ENCODE measurements around the gene HNRNPA2B1. TPM values are rescaled to one million over a fixed set of nuclear protein-coding genes. Genes with fewer than 3 reads are reported as not detected.
A peak's percentile ranks its signal among the peaks of the same experiment; 100 is the strongest.
"Not testable (repeated sequence)": the region's sequence is repeated elsewhere in the genome, so short reads cannot be mapped to it uniquely, and the experiment has no call there.

HNRNPA2B1 gene
- total RNA-seq, 1 donor from 2014 or later = 62.7 TPM

GRCh38 chr7:26153241-26153822 lies 47.2 kb downstream of the HNRNPA2B1 start:
- Histone ChIP-seq H3K4me3 (ENCODE audit: low read depth, low read length) (peak overlapping the region; percentile 45), H3K27me3 (ENCODE audit: control insufficient read depth, insufficient read depth, low read length) (no peaks in the 10 kb centered on the region), H3K36me3 (ENCODE audit: control insufficient read depth, insufficient read depth, low read length) (no peaks in the 10 kb centered on the region)
- no peak for DNase-seq (ENCODE audit: low read depth)
- no peak for FAIRE-seq
- TF ChIP-seq CTCF (IDR thresholded peaks at IDR 0.05; ENCODE audit: insufficient read depth, low read length, severe bottlenecking) = no peak

- peak overlapping the region; percentile 45 for H3K4me3 ChIP-seq (ENCODE audit: low read depth, low read length)
- H3K27me3 ChIP-seq (ENCODE audit: control insufficient read depth, insufficient read depth, low read length); FAIRE-seq; DNase-seq (ENCODE audit: low read depth); H3K36me3 ChIP-seq (ENCODE audit: control insufficient read depth, insufficient read depth, low read length): not testable (repeated sequence)
Observed at GRCh38 chr7:26152782-26153240, 47.7 kb downstream of the HNRNPA2B1 start.

GRCh38 chr7:26151953-26152781 lies 48.4 kb downstream of the HNRNPA2B1 start, which contains the start of gene NFE2L3:
Gene NFE2L3 (plus strand): TSS chr7:26152198. CDS start chr7:26152499, 301 bp downstream.
- no peaks in the 10 kb centered on the region for H3K36me3 ChIP-seq (ENCODE audit: control insufficient read depth, insufficient read depth, low read length)
- H3K27me3 ChIP-seq (ENCODE audit: control insufficient read depth, insufficient read depth, low read length) = no peaks in the 10 kb centered on the region
- TF ChIP-seq CTCF (IDR thresholded peaks at IDR 0.05; ENCODE audit: insufficient read depth, low read length, severe bottlenecking) = no peak
- FAIRE-seq (no peak), DNase-seq (ENCODE audit: low read depth) (peak; percentile 37)
- H3K4me3 ChIP-seq (ENCODE audit: low read depth, low read length) = peak within 1 kb of the TSS; percentile 45

- no peak for TF ChIP-seq CTCF (IDR thresholded peaks at IDR 0.05; ENCODE audit: insufficient read depth, low read length, severe bottlenecking)
- Histone ChIP-seq H3K27me3 (ENCODE audit: control insufficient read depth, insufficient read depth, low read length) (no peaks in the 10 kb centered on the region), H3K4me3 (ENCODE audit: low read depth, low read length) (peak overlapping the region; percentile 45), H3K36me3 (ENCODE audit: control insufficient read depth, insufficient read depth, low read length) (no peaks in the 10 kb centered on the region)
- DNase-seq (ENCODE audit: low read depth) (no peak), FAIRE-seq (no peak)
Observed at GRCh38 chr7:26151650-26151952, 48.9 kb downstream of the HNRNPA2B1 start.

GRCh38 chr7:26151096-26151495 lies 49.5 kb downstream of the HNRNPA2B1 start:
- H3K4me3 ChIP-seq (ENCODE audit: low read depth, low read length) = no peak overlapping the region
- no peaks in the 10 kb centered on the region for H3K36me3 ChIP-seq (ENCODE audit: control insufficient read depth, insufficient read depth, low read length)
- no peak for DNase-seq (ENCODE audit: low read depth)
- TF ChIP-seq CTCF (IDR thresholded peaks at IDR 0.05; ENCODE audit: insufficient read depth, low read length, severe bottlenecking) = no peak
- FAIRE-seq = no peak
- no peaks in the 10 kb centered on the region for H3K27me3 ChIP-seq (ENCODE audit: control insufficient read depth, insufficient read depth, low read length)

GRCh38 chr7:26149391-26149977 lies 51.1 kb downstream of the HNRNPA2B1 start:
- TF ChIP-seq CTCF (IDR thresholded peaks at IDR 0.05; ENCODE audit: insufficient read depth, low read length, severe bottlenecking) = no peak
- Histone ChIP-seq H3K27me3 (ENCODE audit: control insufficient read depth, insufficient read depth, low read length) (no peaks in the 10 kb centered on the region), H3K36me3 (ENCODE audit: control insufficient read depth, insufficient read depth, low read length) (no peaks in the 10 kb centered on the region), H3K4me3 (ENCODE audit: low read depth, low read length) (no peak overlapping the region)
- DNase-seq (ENCODE audit: low read depth) = no peak
- no peak for FAIRE-seq

GRCh38 chr7:26148307-26148700 lies 52.2 kb downstream of the HNRNPA2B1 start:
- H3K27me3 ChIP-seq (ENCODE audit: control insufficient read depth, insufficient read depth, low read length); FAIRE-seq; DNase-seq (ENCODE audit: low read depth); H3K4me3 ChIP-seq (ENCODE audit: low read depth, low read length); H3K36me3 ChIP-seq (ENCODE audit: control insufficient read depth, insufficient read depth, low read length): not testable (repeated sequence)

- not testable (repeated sequence) for DNase-seq (ENCODE audit: low read depth); H3K4me3 ChIP-seq (ENCODE audit: low read depth, low read length); H3K27me3 ChIP-seq (ENCODE audit: control insufficient read depth, insufficient read depth, low read length); FAIRE-seq; H3K36me3 ChIP-seq (ENCODE audit: control insufficient read depth, insufficient read depth, low read length)
Observed at GRCh38 chr7:26147646-26148306, 52.8 kb downstream of the HNRNPA2B1 start.

Measured in bronchial epithelial cell (primary cell).